OCI-M1 (cell line): Measurements from ENCODE around the gene LYZL4.

ENCODE experiments used
- DNase-seq: peaks from one replicate; lab custom pipeline; 2025; lab: John Stamatoyannopoulos, UW

LYZL4 gene

GRCh38 chr3:42410370-42411131 lies at the start of gene LYZL4:
Gene LYZL4 (minus strand): TSS chr3:42410610. CDS start chr3:42407251, 3,359 bp downstream.
- no peak for DNase-seq

- DNase-seq = peak; percentile 4
Observed at GRCh38 chr3:42459151-42459550, 48.7 kb upstream of the LYZL4 start.

GRCh38 chr3:42456211-42456610 lies 45.8 kb upstream of the LYZL4 start:
- DNase-seq = no peak

GRCh38 chr3:42451546-42452230 lies 41.3 kb upstream of the LYZL4 start:
- no peak for DNase-seq

GRCh38 chr3:42451116-42451515 lies 40.7 kb upstream of the LYZL4 start:
- no peak for DNase-seq

- no peak for DNase-seq
Observed at GRCh38 chr3:42450567-42450966, 40.2 kb upstream of the LYZL4 start.

GRCh38 chr3:42447481-42447880 lies 37.1 kb upstream of the LYZL4 start:
- no peak for DNase-seq

- no peak for DNase-seq
Observed at GRCh38 chr3:42446111-42447050, 36.0 kb upstream of the LYZL4 start.

GRCh38 chr3:42443819-42444436 lies 33.5 kb upstream of the LYZL4 start:
- DNase-seq = peak; percentile 87

GRCh38 chr3:42443292-42443691 lies 32.9 kb upstream of the LYZL4 start:
- DNase-seq = no peak

GRCh38 chr3:42442640-42443039 lies 32.2 kb upstream of the LYZL4 start:
- DNase-seq = no peak

- no peak for DNase-seq
Observed at GRCh38 chr3:42441791-42442190, 31.4 kb upstream of the LYZL4 start.

GRCh38 chr3:42440924-42441323 lies 30.5 kb upstream of the LYZL4 start:
- DNase-seq = no peak

- DNase-seq = no peak
Observed at GRCh38 chr3:42439261-42440115, 29.1 kb upstream of the LYZL4 start.

- DNase-seq = no peak
Observed at GRCh38 chr3:42438758-42439157, 28.3 kb upstream of the LYZL4 start.

GRCh38 chr3:42438193-42438592 lies 27.8 kb upstream of the LYZL4 start:
- DNase-seq = no peak

GRCh38 chr3:42434777-42435380 lies 24.5 kb upstream of the LYZL4 start:
- DNase-seq = no peak

- no peak for DNase-seq
Observed at GRCh38 chr3:42432485-42432884, 22.1 kb upstream of the LYZL4 start.

- no peak for DNase-seq
Observed at GRCh38 chr3:42430781-42431532, 20.5 kb upstream of the LYZL4 start.

GRCh38 chr3:42428830-42429229 lies 18.4 kb upstream of the LYZL4 start:
- no peak for DNase-seq
